ENCODE measurements around the gene RECQL5. TPM values are rescaled to one million over a fixed set of nuclear protein-coding genes. Genes with fewer than 3 reads are reported as not detected.

The RECQL5 gene
- polyA plus RNA-seq, 1 of the 3 experiments (the other 2 are of a cell fraction) = 25.3 TPM

DNA sequence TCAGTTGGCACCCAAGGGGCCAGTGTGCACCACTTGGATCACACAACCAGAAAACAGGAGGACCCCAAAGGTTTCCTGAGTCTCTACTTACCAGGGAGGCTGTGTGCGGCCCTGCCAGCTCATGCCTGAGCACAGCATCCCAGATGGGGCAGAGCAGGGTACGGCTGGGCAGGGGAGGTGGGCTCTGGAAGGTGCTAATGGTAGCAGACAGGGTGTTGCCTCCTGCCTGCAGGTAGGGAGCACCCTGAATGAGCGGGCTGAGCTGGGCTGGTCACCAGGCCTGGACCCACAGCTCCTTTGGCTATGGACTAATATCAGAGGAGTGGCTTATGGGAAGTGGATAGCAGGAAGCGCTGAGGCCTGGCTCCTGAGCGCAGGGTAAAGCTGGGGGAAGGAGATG lies 14.6 kb downstream of the RECQL5 start:
- DNase-seq = no peak
- no peaks in the 10 kb centered on the region for H3K9me3 ChIP-seq

DNA sequence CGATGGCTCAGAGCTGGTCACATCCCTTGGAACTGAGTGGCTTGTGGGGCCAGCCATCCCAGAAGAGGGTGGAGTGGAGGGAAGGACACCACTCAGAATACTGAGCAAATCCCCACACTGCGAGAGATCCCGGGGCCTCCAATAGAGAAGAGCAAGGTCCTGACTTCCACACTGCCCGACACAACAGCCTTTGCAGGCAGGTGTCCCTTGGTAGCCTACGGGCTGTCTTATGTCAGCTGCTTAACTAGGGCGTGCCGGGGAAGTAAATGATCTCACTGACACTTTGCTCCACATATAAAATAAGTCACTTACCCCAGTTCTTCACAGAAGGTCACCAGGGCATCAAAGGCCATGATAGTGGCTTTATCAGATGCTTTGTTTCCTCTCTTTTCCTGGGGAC lies 16.1 kb downstream of the RECQL5 start:
- H3K27me3 ChIP-seq (ENCODE audit: insufficient read depth) = no peaks in the 10 kb centered on the region
- no peak overlapping the region for H3K4me3 ChIP-seq (ENCODE audit: low read depth in 2 of 2, low read length in 1 of 2)
- H3K4me2 ChIP-seq = no peak overlapping the region
- no peaks in the 10 kb centered on the region for H3K79me2 ChIP-seq (ENCODE audit: insufficient read depth)
- CTCF ChIA-PET = interaction anchor here (1.2 to 31.7 kb wide), 6 partner anchors 22 to 102 kb away, joined by 3 to 1189 read pairs (median 30); partner anchors contain the start of gene SMIM5
- peaks cover 33 to 35% of the 10 kb centered on the region in 2 experiments for H3K36me3 ChIP-seq (replicated peaks in 1 of 2; ENCODE audit: control insufficient read depth in 1 of 2, insufficient read depth in 2 of 2, low read length in 1 of 2)
- no peaks in the 10 kb centered on the region for H3K9me3 ChIP-seq
- no peaks in the 10 kb centered on the region for H3K9me2 ChIP-seq
- POLR2A ChIA-PET = no interaction called here
- H3K4me1 ChIP-seq (ENCODE audit: control insufficient read depth in 1 of 2, insufficient read depth in 2 of 2, low read depth in 1 of 2, low read length in 1 of 2) = no peaks in the 10 kb centered on the region; a peak in 1 of 4 replicates
- H3F3A ChIP-seq (replicated peaks; ENCODE audit: insufficient read depth) = peaks cover 11% of the 10 kb centered on the region
- 97% methylated on average over 7 of the region's 7 CpGs for WGBS (ENCODE audit: low lambda C conversion rate)
- no peak for DNase-seq
- no peaks in the 10 kb centered on the region for H4K20me1 ChIP-seq (ENCODE audit: insufficient read depth)
- no peak overlapping the region for H3K9ac ChIP-seq
- H2AFZ ChIP-seq (ENCODE audit: low read depth) = no peak overlapping the region
- no peak for TF ChIP-seq TCF12 (IDR thresholded peaks at IDR 0.05)
- no peak for TF ChIP-seq TEAD4 (IDR thresholded peaks at IDR 0.05; ENCODE audit: borderline replicate concordance, insufficient read depth)
- no peak for TF ChIP-seq FOSL2 (IDR thresholded peaks at IDR 0.05; ENCODE audit: borderline replicate concordance, low read depth)
- TF ChIP-seq, protein P1, sequence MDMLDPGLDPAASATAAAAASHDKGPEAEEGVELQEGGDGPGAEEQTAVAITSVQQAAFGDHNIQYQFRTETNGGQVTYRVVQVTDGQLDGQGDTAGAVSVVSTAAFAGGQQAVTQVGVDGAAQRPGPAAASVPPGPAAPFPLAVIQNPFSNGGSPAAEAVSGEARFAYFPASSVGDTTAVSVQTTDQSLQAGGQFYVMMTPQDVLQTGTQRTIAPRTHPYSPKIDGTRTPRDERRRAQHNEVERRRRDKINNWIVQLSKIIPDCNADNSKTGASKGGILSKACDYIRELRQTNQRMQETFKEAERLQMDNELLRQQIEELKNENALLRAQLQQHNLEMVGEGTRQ (IDR thresholded peaks at IDR 0.05; ENCODE audit: borderline replicate concordance, low read depth, low read length) = no peak
- no peak overlapping the region for H3K27ac ChIP-seq (ENCODE audit: low read depth in 2 of 2, low read length in 1 of 2)

More for the DNA sequence above, 14.6 kb downstream of the RECQL5 start:
- 84% methylated on average over 3 of the region's 5 CpGs for WGBS (ENCODE audit: low lambda C conversion rate)
- POLR2A ChIA-PET = no interaction called here
- no peaks in the 10 kb centered on the region for H3K4me1 ChIP-seq (ENCODE audit: control insufficient read depth in 1 of 2, insufficient read depth in 2 of 2, low read depth in 1 of 2, low read length in 1 of 2)
- H2AFZ ChIP-seq (ENCODE audit: low read depth) = no peak overlapping the region
- no peak overlapping the region for H3K4me2 ChIP-seq
- H3K4me3 ChIP-seq (ENCODE audit: low read depth in 2 of 2, low read length in 1 of 2) = no peak overlapping the region
- H3K9ac ChIP-seq = no peak overlapping the region
- CTCF ChIA-PET = interaction anchor here (0.8 to 31.7 kb wide), 19 partner anchors 9 to 136 kb away, joined by 3 to 1189 read pairs (median 4); partner anchors contain the start of genes RECQL5, SAP30BP, SMIM5 and TSEN54
- H3F3A ChIP-seq (replicated peaks; ENCODE audit: insufficient read depth) = peaks cover 11% of the 10 kb centered on the region
- H3K36me3 ChIP-seq (replicated peaks in 1 of 2; ENCODE audit: control insufficient read depth in 1 of 2, insufficient read depth in 2 of 2, low read length in 1 of 2) = peaks cover 36 to 37% of the 10 kb centered on the region in 2 experiments
- no peaks in the 10 kb centered on the region for H3K9me2 ChIP-seq
- no peaks in the 10 kb centered on the region for H3K79me2 ChIP-seq (ENCODE audit: insufficient read depth)
- no peaks in the 10 kb centered on the region for H4K20me1 ChIP-seq (ENCODE audit: insufficient read depth)
- TF ChIP-seq TAF1 (IDR thresholded peaks at IDR 0.05; ENCODE audit: borderline replicate concordance, low read depth, low read length) (no peak), RCOR1 (IDR thresholded peaks at IDR 0.05; ENCODE audit: low read length) (no peak), CHD2 (IDR thresholded peaks at IDR 0.05; ENCODE audit: low read length, partially characterized antibody) (no peak), MEF2A (IDR thresholded peaks at IDR 0.05; ENCODE audit: borderline replicate concordance, low read depth) (no peak), GABPA (IDR thresholded peaks at IDR 0.05; ENCODE audit: low read depth) (no peak), MXI1 (IDR thresholded peaks at IDR 0.05; ENCODE audit: low read depth, low read length) (no peak), FOXM1 (IDR thresholded peaks at IDR 0.05; ENCODE audit: low read depth) (no peak), RAD21 (IDR thresholded peaks at IDR 0.05; ENCODE audit: low read length) (no peak)
- TF ChIP-seq, protein P2, sequence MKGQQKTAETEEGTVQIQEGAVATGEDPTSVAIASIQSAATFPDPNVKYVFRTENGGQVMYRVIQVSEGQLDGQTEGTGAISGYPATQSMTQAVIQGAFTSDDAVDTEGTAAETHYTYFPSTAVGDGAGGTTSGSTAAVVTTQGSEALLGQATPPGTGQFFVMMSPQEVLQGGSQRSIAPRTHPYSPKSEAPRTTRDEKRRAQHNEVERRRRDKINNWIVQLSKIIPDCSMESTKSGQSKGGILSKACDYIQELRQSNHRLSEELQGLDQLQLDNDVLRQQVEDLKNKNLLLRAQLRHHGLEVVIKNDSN (IDR thresholded peaks at IDR 0.05; ENCODE audit: borderline replicate concordance, low read depth) = no peak
- H3K27ac ChIP-seq (ENCODE audit: low read depth in 2 of 2, low read length in 1 of 2) = no peak overlapping the region
- no peaks in the 10 kb centered on the region for H3K27me3 ChIP-seq (ENCODE audit: insufficient read depth)
